SU-DHL-6 (cell line): ENCODE data around the gene AVPR1B.

Experiments
- CTCF ChIP-seq: fragments of 200-600 bp; sonication (generic); IDR thresholded peaks from one replicate; pipeline ENCODE4 v1.5.1; 2017; ENCODE audit warnings: antibody characterized with exemption, mild to moderate bottlenecking, low read length, moderate library complexity; ENCODE audit not compliant: insufficient read depth, poor library complexity, severe bottlenecking
- EZH2phosphoT487 ChIP-seq: fragments of 200-600 bp; sonication (generic), shearing (Covaris generic); conservative IDR thresholded peaks from 2 replicates; pipeline ENCODE4 v1.6.1; 2018; ENCODE audit warnings: mild to moderate bottlenecking, antibody characterized with exemption, low read length, moderate library complexity, mixed read lengths

GRCh38 chr1:206116873-206117150, 376 bp downstream of the AVPR1B start:
- no peak for TF ChIP-seq CTCF
- TF ChIP-seq EZH2phosphoT487 = no peak
